Measurements from ENCODE around the gene CNNM3. TPM values are rescaled to one million over a fixed set of nuclear protein-coding genes. Genes with fewer than 3 reads are reported as not detected.

Gene CNNM3
- total RNA-seq, 2 donors from 2014 or later = 29.7 to 29.8 TPM

DNA sequence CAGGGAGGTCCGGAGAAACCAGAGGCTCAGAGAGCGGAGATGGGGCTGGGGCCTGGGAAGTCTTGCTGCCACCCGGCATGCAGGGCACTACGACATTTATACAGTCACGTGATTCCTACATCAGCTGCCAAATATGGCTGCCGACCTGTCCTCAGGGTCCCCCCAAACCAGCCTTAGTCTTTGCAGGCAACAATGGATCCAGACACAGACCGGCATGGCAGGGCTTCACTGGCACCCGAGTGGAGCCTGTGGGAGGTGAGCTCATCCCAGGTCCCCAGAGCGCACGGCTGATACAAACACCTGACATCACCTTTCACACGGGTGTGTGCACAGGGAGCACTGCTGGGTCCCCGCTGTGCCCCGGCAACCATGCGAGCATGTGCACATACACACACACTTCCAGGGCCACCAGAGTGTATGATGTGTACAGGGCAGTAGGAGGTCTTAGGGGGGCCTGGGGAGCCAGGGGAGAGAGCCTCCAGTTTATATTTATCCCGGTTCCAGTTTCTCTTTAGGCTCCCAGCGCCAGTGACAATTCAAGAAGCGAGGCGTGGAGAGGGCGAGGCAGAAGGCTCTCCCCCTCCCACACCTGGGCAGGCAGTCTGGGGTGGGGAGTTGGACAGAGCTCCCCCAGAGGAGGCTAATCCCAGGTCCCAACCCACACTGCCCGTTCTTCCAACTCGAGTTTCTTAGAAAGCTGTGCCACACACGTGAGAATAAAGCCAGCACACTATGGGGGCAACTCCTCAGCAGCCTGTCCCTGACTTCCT is 51.1 kb downstream of the CNNM3 start:
- Histone ChIP-seq H3K27ac (peak overlapping the region; percentile 98 to 99), H3K9me3 (no peaks in the 10 kb centered on the region), H3K27me3 (replicated peaks; ENCODE audit: insufficient read depth) (no peaks in the 10 kb centered on the region), H3K4me3 (peak overlapping the region; percentile 99 to 100), H3K4me1 (replicated peaks) (peaks cover 11% of the 10 kb centered on the region), H3K36me3 (peaks cover 15 to 35% of the 10 kb centered on the region in 2 donors)
- no peak for DNase-seq (ENCODE audit: low spot score)
- intact Hi-C loops (cut with DNase I) = loop anchor here (10.0 kb wide), 1 partner anchor 332 kb away; the partner anchor contains the start of gene ARID5A
- TF ChIP-seq POLR2AphosphoS5 (IDR thresholded peaks at IDR 0.05) = no peak
- TF ChIP-seq POLR2A (IDR thresholded peaks at IDR 0.05) = no peak
- TF ChIP-seq, protein P1, sequence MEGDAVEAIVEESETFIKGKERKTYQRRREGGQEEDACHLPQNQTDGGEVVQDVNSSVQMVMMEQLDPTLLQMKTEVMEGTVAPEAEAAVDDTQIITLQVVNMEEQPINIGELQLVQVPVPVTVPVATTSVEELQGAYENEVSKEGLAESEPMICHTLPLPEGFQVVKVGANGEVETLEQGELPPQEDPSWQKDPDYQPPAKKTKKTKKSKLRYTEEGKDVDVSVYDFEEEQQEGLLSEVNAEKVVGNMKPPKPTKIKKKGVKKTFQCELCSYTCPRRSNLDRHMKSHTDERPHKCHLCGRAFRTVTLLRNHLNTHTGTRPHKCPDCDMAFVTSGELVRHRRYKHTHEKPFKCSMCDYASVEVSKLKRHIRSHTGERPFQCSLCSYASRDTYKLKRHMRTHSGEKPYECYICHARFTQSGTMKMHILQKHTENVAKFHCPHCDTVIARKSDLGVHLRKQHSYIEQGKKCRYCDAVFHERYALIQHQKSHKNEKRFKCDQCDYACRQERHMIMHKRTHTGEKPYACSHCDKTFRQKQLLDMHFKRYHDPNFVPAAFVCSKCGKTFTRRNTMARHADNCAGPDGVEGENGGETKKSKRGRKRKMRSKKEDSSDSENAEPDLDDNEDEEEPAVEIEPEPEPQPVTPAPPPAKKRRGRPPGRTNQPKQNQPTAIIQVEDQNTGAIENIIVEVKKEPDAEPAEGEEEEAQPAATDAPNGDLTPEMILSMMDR (IDR thresholded peaks at IDR 0.05) = no peak
- 32% methylated on average over 22 of the region's 22 CpGs for WGBS

DNA sequence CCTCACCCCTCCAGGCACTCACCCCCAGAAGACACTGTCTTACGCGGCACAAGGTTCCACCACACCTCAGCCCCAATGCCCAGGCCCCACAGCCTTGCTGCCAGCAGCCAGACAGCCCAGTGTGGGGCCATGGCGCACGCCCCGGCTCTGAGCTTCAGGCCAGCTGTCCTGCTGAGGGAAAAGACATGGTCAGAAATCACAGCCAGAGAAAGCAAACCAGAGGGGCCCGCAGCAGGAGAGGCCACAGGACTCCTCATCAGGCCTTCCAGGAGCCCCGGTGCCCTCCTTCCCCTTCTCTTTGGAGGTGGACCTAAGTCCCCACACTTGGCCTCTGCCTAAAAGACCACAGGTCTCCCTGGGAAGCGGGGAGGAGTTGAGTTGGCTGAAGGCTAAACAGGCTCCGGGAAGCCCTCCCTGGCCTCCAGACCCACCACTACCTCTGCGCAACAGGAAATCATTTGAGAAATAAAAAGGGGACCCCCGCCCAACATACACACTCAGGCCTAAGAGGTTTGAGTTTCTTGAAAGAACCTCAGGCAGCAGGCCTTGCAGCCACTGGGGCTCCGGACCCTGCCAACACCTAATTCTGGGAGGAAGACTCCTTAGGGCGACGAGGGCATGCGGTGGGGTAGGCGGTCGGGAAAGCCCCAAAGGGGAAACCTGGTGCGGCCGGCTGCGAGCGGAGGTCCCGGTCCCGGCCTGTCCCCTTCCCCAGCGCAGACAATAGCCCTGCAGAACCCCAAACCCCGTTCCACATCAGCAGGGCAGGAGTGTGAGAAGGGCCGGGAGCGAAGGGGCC is 51.9 kb downstream of the CNNM3 start:
- peak overlapping the region; percentile 98 to 99 for H3K27ac ChIP-seq
- peaks cover 15 to 34% of the 10 kb centered on the region in 2 donors for H3K36me3 ChIP-seq
- DNase-seq (ENCODE audit: low spot score) = no peak
- no peaks in the 10 kb centered on the region for H3K27me3 ChIP-seq (replicated peaks; ENCODE audit: insufficient read depth)
- TF ChIP-seq, protein P1 (IDR thresholded peaks at IDR 0.05) = no peak
- no peak for TF ChIP-seq POLR2A (IDR thresholded peaks at IDR 0.05)
- no peak for TF ChIP-seq POLR2AphosphoS5 (IDR thresholded peaks at IDR 0.05)
- 7% methylated on average over 27 of the region's 27 CpGs for WGBS
- peaks cover 11% of the 10 kb centered on the region for H3K4me1 ChIP-seq (replicated peaks)
- no peaks in the 10 kb centered on the region for H3K9me3 ChIP-seq
- intact Hi-C loops (cut with DNase I) = loop anchor here (10.0 kb wide), 1 partner anchor 333 kb away; the partner anchor contains the start of gene ARID5A
- peak overlapping the region; percentile 99 to 100 for H3K4me3 ChIP-seq

DNA sequence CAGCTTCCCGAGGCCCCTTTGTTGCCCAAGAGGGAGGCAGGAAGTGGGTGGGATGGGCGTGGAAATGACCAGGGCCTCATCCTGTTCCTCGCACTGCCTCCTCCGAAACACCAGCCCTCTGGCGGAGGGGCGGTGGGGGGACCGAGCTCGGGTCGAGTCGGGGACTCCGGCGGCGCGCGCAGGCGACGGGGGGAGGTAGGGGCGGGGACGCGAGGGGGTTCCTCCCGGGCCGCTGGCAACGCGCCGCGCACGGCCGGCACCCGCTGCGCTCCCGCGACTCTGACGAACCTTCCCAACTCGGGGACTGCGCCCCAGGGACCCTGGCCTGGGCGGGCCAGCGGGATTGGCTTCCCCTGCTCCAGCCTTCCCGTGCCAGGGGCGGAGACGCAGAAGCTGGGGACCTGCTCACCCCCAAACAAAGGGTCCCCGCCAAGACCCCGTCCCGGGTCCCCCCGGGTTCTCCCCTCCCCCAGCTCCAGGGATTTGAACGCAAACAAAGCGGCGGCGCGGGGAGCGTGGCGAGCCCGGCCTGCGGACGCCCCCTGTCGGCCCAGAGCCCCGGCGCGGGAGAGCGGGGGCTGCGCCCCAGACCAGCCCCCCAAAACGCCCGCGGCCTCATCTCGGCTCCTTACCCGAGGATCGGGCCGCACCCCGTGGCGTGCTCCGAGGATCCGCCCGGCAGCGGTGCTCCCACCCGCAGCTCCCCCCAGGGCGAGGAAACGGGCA is 52.6 kb downstream of the CNNM3 start:
- H3K4me3 ChIP-seq = peak overlapping the region; percentile 99 to 100
- peak overlapping the region; percentile 98 to 99 for H3K27ac ChIP-seq
- peaks cover 12 to 27% of the 10 kb centered on the region in 2 donors for H3K36me3 ChIP-seq
- no peaks in the 10 kb centered on the region for H3K9me3 ChIP-seq
- TF ChIP-seq POLR2AphosphoS5 (IDR thresholded peaks at IDR 0.05) (peak; percentile 76), POLR2A (IDR thresholded peaks at IDR 0.05) (no peak)
- TF ChIP-seq, protein P1 (IDR thresholded peaks at IDR 0.05) = peak; percentile 47 to 77 (median 64)
- intact Hi-C loops (cut with DNase I) = loop anchor here (1.0 to 10.0 kb wide), 2 partner anchors 39 to 334 kb away; partner anchors contain the start of gene ARID5A
- under 1% methylated on average over 62 of the region's 76 CpGs for WGBS
- peaks cover 11% of the 10 kb centered on the region for H3K4me1 ChIP-seq (replicated peaks)
- no peaks in the 10 kb centered on the region for H3K27me3 ChIP-seq (replicated peaks; ENCODE audit: insufficient read depth)
- DNase-seq (ENCODE audit: low spot score) = peak; percentile 86

DNA sequence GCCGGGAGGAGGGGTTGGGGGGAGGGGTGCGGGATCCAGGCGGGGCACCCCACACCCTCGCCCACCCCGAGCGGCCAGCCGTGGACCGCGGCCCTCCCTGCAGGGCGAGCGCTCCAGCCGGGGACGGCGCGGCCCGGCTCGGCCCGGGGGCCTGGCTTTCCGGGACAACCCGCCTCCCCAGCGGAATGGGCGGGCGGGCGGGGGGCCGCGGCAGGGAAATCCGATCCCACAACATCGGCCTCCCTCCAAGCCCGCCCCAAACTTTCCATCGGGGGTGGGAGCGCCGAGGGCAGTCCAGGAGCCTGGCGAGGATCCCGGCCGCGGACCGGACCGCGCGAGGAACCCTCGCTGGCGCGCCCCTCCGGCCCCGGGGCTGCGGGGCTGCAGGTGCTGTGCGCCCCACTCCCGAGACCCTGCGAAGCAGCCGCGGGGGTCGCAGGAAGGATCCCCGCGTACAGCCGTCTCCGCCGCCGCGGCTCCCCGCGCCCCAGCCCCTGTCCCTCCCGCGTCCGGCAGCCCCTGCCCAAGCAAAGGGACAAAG is 53.3 kb downstream of the CNNM3 start:
- Histone ChIP-seq H3K9me3 (no peaks in the 10 kb centered on the region), H3K36me3 (peaks cover 7 to 20% of the 10 kb centered on the region in 2 donors), H3K27ac (peak overlapping the region; percentile 98 to 99), H3K4me1 (replicated peaks) (peaks cover 11% of the 10 kb centered on the region), H3K27me3 (replicated peaks; ENCODE audit: insufficient read depth) (no peaks in the 10 kb centered on the region), H3K4me3 (peak overlapping the region; percentile 99 to 100)
- intact Hi-C loops (cut with DNase I) = loop anchor here (1.0 to 10.0 kb wide), 2 partner anchors 38 to 335 kb away; partner anchors contain the start of gene ARID5A
- peak; percentile 77 for DNase-seq (ENCODE audit: low spot score)
- TF ChIP-seq POLR2AphosphoS5 (IDR thresholded peaks at IDR 0.05) (peak; percentile 31), POLR2A (IDR thresholded peaks at IDR 0.05) (peak; percentile 9)
- TF ChIP-seq, protein P1 (IDR thresholded peaks at IDR 0.05) = no peak
- 0% methylated on average over 34 of the region's 64 CpGs for WGBS

Data from prostate gland (tissue), 2 donors.